ENCODE data around the gene RYR3.

The RYR3 gene

DNA sequence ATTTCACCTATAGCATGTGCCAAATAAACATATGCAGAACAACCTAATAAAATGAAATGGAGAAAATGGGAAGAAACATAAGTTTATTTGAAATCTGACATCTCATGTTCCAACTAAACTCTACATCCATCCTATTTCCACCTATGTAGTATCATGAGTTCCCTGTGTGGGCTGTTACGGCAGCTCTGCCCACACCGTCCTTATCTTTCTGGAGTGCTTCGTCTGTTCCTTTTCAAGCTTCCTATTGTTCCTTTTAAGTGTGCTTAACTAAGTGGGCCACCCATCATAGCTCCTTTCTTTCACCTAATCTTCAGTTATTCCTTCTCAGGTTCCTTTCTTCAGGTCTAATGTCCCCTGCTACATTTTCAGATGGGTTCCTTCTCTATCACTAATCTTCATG is 17.3 kb downstream of the RYR3 start:
- no peak for TF ChIP-seq EZH2phosphoT487 (IDR thresholded peaks at IDR 0.05; ENCODE audit: low read depth)
- TF ChIP-seq, protein P1, sequence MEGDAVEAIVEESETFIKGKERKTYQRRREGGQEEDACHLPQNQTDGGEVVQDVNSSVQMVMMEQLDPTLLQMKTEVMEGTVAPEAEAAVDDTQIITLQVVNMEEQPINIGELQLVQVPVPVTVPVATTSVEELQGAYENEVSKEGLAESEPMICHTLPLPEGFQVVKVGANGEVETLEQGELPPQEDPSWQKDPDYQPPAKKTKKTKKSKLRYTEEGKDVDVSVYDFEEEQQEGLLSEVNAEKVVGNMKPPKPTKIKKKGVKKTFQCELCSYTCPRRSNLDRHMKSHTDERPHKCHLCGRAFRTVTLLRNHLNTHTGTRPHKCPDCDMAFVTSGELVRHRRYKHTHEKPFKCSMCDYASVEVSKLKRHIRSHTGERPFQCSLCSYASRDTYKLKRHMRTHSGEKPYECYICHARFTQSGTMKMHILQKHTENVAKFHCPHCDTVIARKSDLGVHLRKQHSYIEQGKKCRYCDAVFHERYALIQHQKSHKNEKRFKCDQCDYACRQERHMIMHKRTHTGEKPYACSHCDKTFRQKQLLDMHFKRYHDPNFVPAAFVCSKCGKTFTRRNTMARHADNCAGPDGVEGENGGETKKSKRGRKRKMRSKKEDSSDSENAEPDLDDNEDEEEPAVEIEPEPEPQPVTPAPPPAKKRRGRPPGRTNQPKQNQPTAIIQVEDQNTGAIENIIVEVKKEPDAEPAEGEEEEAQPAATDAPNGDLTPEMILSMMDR (IDR thresholded peaks at IDR 0.05; ENCODE audit: low read depth, low read length) = no peak
- Histone ChIP-seq H3K4me1 (ENCODE audit: low read length) (no peaks in the 10 kb centered on the region), H3K4me2 (ENCODE audit: low read length) (no peak overlapping the region), H3K79me2 (ENCODE audit: low read length) (no peaks in the 10 kb centered on the region), H3K27me3 (ENCODE audit: low read depth, low read length) (peaks cover 64% of the 10 kb centered on the region), H3K9ac (ENCODE audit: low read length) (no peak overlapping the region), H3K27ac (ENCODE audit: low read length) (no peak overlapping the region), H4K20me1 (ENCODE audit: insufficient read depth, low read length) (no peaks in the 10 kb centered on the region), H3K36me3 (replicated peaks; ENCODE audit: low read depth, low read length) (no peaks in the 10 kb centered on the region), H2AFZ (ENCODE audit: low read depth, low read length) (no peak overlapping the region), H3K4me3 (ENCODE audit: low read length) (no peak overlapping the region), H3K9me3 (ENCODE audit: insufficient read depth, low read length) (no peaks in the 10 kb centered on the region)

DNA sequence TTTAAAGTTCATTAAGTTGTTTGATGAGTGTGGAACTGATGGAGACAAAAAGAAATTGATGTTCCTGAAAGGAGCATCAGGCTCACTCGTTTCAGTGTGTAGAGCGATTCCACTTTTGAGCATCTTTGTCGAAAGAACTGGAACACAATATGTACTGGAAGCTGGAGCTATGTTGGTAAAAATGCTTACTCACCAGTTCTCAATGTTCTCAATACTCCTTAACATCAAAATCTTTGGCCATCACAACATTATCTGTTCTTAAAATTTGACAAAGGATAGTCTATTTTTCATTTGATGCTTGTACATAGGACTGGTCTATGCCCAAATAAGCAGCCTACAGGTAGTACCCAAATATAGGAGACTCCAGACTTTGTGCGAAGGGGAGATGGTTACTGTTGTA is 18.7 kb downstream of the RYR3 start:
- H3K79me2 ChIP-seq (ENCODE audit: low read length) = no peaks in the 10 kb centered on the region
- peaks cover 56% of the 10 kb centered on the region for H3K27me3 ChIP-seq (ENCODE audit: low read depth, low read length)
- no peak overlapping the region for H3K4me3 ChIP-seq (ENCODE audit: low read length)
- no peak overlapping the region for H3K27ac ChIP-seq (ENCODE audit: low read length)
- TF ChIP-seq, protein P1 (IDR thresholded peaks at IDR 0.05; ENCODE audit: low read depth, low read length) = no peak
- TF ChIP-seq EZH2phosphoT487 (IDR thresholded peaks at IDR 0.05; ENCODE audit: low read depth) = no peak
- no peaks in the 10 kb centered on the region for H4K20me1 ChIP-seq (ENCODE audit: insufficient read depth, low read length)
- no peaks in the 10 kb centered on the region for H3K4me1 ChIP-seq (ENCODE audit: low read length)
- no peaks in the 10 kb centered on the region for H3K36me3 ChIP-seq (replicated peaks; ENCODE audit: low read depth, low read length)
- H2AFZ ChIP-seq (ENCODE audit: low read depth, low read length) = no peak overlapping the region
- H3K9ac ChIP-seq (ENCODE audit: low read length) = no peak overlapping the region
- H3K4me2 ChIP-seq (ENCODE audit: low read length) = no peak overlapping the region
- no peaks in the 10 kb centered on the region for H3K9me3 ChIP-seq (ENCODE audit: insufficient read depth, low read length)

DNA sequence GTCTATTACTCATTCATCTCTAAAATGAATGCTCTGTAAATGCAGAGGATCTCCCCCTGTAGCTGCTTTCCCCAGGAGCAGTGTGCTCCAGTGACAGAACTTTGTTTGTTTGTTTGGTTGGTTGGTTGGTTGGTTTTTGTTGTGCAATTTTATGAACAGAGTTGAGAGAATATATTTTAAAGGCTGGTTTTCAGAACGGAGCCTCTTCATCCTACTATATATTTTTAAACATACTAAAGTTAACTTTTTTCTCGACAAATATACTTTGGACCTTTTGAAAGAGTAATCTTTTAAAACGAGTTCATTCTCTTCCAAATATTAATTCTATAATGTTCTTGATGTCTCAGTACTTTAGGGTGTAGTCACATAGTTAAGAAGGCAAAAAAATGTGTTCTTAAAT is 20.2 kb downstream of the RYR3 start:
- H3K4me1 ChIP-seq (ENCODE audit: low read length) = no peaks in the 10 kb centered on the region
- no peaks in the 10 kb centered on the region for H4K20me1 ChIP-seq (ENCODE audit: insufficient read depth, low read length)
- H3K79me2 ChIP-seq (ENCODE audit: low read length) = no peaks in the 10 kb centered on the region
- H3K9me3 ChIP-seq (ENCODE audit: insufficient read depth, low read length) = no peaks in the 10 kb centered on the region
- peaks cover 48% of the 10 kb centered on the region for H3K27me3 ChIP-seq (ENCODE audit: low read depth, low read length)
- no peak overlapping the region for H3K27ac ChIP-seq (ENCODE audit: low read length)
- no peaks in the 10 kb centered on the region for H3K36me3 ChIP-seq (replicated peaks; ENCODE audit: low read depth, low read length)
- no peak overlapping the region for H3K4me3 ChIP-seq (ENCODE audit: low read length)
- H3K9ac ChIP-seq (ENCODE audit: low read length) = no peak overlapping the region
- H2AFZ ChIP-seq (ENCODE audit: low read depth, low read length) = no peak overlapping the region
- H3K4me2 ChIP-seq (ENCODE audit: low read length) = no peak overlapping the region
- TF ChIP-seq EZH2phosphoT487 (IDR thresholded peaks at IDR 0.05; ENCODE audit: low read depth) = no peak
- TF ChIP-seq, protein P1 (IDR thresholded peaks at IDR 0.05; ENCODE audit: low read depth, low read length) = no peak

DNA sequence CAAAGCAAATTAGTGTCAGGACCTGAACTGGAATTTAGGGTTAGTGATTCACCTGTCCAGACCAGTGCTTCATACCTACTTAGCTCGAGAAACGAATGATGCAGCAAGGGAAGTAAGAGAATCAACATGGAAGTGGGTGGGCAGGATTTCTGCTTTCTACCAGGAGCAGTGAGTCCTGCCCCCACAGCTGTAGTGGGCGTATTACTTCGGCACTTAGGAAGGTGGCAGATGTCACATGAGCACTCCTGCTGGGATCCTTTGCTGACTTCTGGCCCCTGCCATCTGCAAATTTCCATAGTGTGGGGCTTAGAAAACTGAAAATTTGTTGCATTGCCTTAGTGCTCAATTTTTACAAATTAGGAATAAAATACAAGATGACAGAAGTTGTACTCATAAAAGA is 31.2 kb downstream of the RYR3 start:
- H3K79me2 ChIP-seq (ENCODE audit: low read length) = no peaks in the 10 kb centered on the region
- H3K27me3 ChIP-seq (ENCODE audit: low read depth, low read length) = peaks cover 7% of the 10 kb centered on the region; the same call in 1 of the 2 replicates
- H2AFZ ChIP-seq (ENCODE audit: low read depth, low read length) = no peak overlapping the region
- no peak overlapping the region for H3K4me3 ChIP-seq (ENCODE audit: low read length)
- no peak for TF ChIP-seq EZH2phosphoT487 (IDR thresholded peaks at IDR 0.05; ENCODE audit: low read depth)
- TF ChIP-seq, protein P1 (IDR thresholded peaks at IDR 0.05; ENCODE audit: low read depth, low read length) = no peak
- no peaks in the 10 kb centered on the region for H3K36me3 ChIP-seq (replicated peaks; ENCODE audit: low read depth, low read length)
- H3K4me2 ChIP-seq (ENCODE audit: low read length) = no peak overlapping the region
- no peaks in the 10 kb centered on the region for H3K9me3 ChIP-seq (ENCODE audit: insufficient read depth, low read length)
- H3K27ac ChIP-seq (ENCODE audit: low read length) = no peak overlapping the region
- H3K4me1 ChIP-seq (ENCODE audit: low read length) = no peaks in the 10 kb centered on the region
- no peaks in the 10 kb centered on the region for H4K20me1 ChIP-seq (ENCODE audit: insufficient read depth, low read length)
- no peak overlapping the region for H3K9ac ChIP-seq (ENCODE audit: low read length)

All from OCI-LY3 (cell line).